Fibroblast of villous mesenchyme (primary cell): ENCODE data around the gene SETD7. TPM values are rescaled to one million over a fixed set of nuclear protein-coding genes. Genes with fewer than 3 reads are reported as not detected.

Experiments
- DNase-seq: peaks from one replicate; pipeline ENCODE4 v3.0.0-alpha.2; 2010; ENCODE audit warnings: low read depth
- H3K4me3 ChIP-seq: 2 replicates; pipeline ENCODE4 v1.5.1; 2011; ENCODE audit warnings: low read depth, mild to moderate bottlenecking, low read length
- CTCF ChIP-seq: IDR thresholded peaks from 2 replicates; pipeline ENCODE4 v1.5.1; 2012; ENCODE audit warnings: low read depth, mild to moderate bottlenecking, low read length; ENCODE audit not compliant: insufficient read depth
- total RNA-seq: library from RNA; depleted of rRNA; stranded (reverse); fragments of >200 nt; gene quantifications from 2 replicates; pipeline ENCODE4 v1.2.3, GENCODE V29; 2012

SETD7 gene
- total RNA-seq, 1 donor = 107 TPM

GRCh38 chr4:139501117-139501516 lies 54.9 kb downstream of the SETD7 start:
- no peak for DNase-seq
- no peak overlapping the region for H3K4me3 ChIP-seq
- no peak for TF ChIP-seq CTCF

GRCh38 chr4:139499186-139499585 lies 56.8 kb downstream of the SETD7 start:
- TF ChIP-seq CTCF = no peak
- no peak for DNase-seq
- H3K4me3 ChIP-seq = no peak overlapping the region

- no peak overlapping the region for H3K4me3 ChIP-seq
- no peak for DNase-seq
- no peak for TF ChIP-seq CTCF
These were observed 62.8 kb downstream of the SETD7 start for GRCh38 chr4:139493176-139493575.

GRCh38 chr4:139492429-139492828 lies 63.6 kb downstream of the SETD7 start:
- H3K4me3 ChIP-seq = no peak overlapping the region
- no peak for TF ChIP-seq CTCF
- DNase-seq = no peak

- no peak for TF ChIP-seq CTCF
- no peak overlapping the region for H3K4me3 ChIP-seq
- DNase-seq = no peak
These were observed 66.4 kb downstream of the SETD7 start for GRCh38 chr4:139489638-139490037.

- DNase-seq = no peak
- no peak for TF ChIP-seq CTCF
These were observed 67.6 kb downstream of the SETD7 start for GRCh38 chr4:139488442-139488841.

GRCh38 chr4:139484783-139485311 lies 71.2 kb downstream of the SETD7 start:
- TF ChIP-seq CTCF = no peak
- DNase-seq = no peak
- H3K4me3 ChIP-seq = no peak overlapping the region

More at GRCh38 chr4:139488442-139488841, 67.6 kb downstream of the SETD7 start:
- H3K4me3 ChIP-seq = no peak overlapping the region
